Coronary artery (tissue), 2 donors: Measurements from ENCODE around the gene GLB1L3.

Experiments used
- DNase-seq: peaks from one replicate; pipeline ENCODE4 v3.0.0-alpha.2; 2017; ENCODE audit warnings: low spot score
- H3K27ac ChIP-seq, 2 donors: fragments of 200-600 bp; sonication (generic); one replicate each; pipeline ENCODE4 v1.5.1; 2016 to 2019
- H3K4me3 ChIP-seq: fragments of 200-600 bp; sonication (generic); 2 replicates; pipeline ENCODE4 v1.5.1; 2016; ENCODE audit warnings: mild to moderate bottlenecking, moderate library complexity
- CTCF ChIP-seq: fragments of 200-600 bp; sonication (generic); IDR thresholded peaks from one replicate; pipeline ENCODE4 v1.5.1; 2019; ENCODE audit warnings: antibody characterized with exemption

GLB1L3 gene

GRCh38 chr11:134267461-134267860 lies 8.7 kb upstream of the GLB1L3 start:
- TF ChIP-seq CTCF: no peak
- no peak overlapping the region for H3K4me3 ChIP-seq
- DNase-seq: no peak
- no peak overlapping the region for H3K27ac ChIP-seq

- no peak overlapping the region for H3K27ac ChIP-seq
- H3K4me3 ChIP-seq: no peak overlapping the region
- TF ChIP-seq CTCF: no peak
- no peak for DNase-seq
These were observed 8.2 kb upstream of the GLB1L3 start for GRCh38 chr11:134267966-134268365.

- H3K27ac ChIP-seq: no peak overlapping the region
- DNase-seq: no peak
- no peak overlapping the region for H3K4me3 ChIP-seq
- TF ChIP-seq CTCF: no peak
These were observed 5.9 kb upstream of the GLB1L3 start for GRCh38 chr11:134270250-134270714.

- no peak for TF ChIP-seq CTCF
- H3K4me3 ChIP-seq: no peak overlapping the region
- no peak overlapping the region for H3K27ac ChIP-seq
- peak; percentile 3 for DNase-seq
These were observed 4.2 kb upstream of the GLB1L3 start for GRCh38 chr11:134271978-134272377.

- TF ChIP-seq CTCF: no peak
- peak; percentile 58 for DNase-seq
- H3K4me3 ChIP-seq: no peak overlapping the region
- no peak overlapping the region for H3K27ac ChIP-seq
These were observed 3.5 kb upstream of the GLB1L3 start for GRCh38 chr11:134272381-134273316.

GRCh38 chr11:134273317-134273712 lies 2.9 kb upstream of the GLB1L3 start:
- Histone ChIP-seq H3K4me3 (no peak overlapping the region), H3K27ac (no peak overlapping the region)
- no peak for TF ChIP-seq CTCF
- no peak for DNase-seq

GRCh38 chr11:134275188-134275533 lies 1.0 kb upstream of the GLB1L3 start:
- Histone ChIP-seq H3K27ac (no peak overlapping the region), H3K4me3 (no peak overlapping the region)
- TF ChIP-seq CTCF: no peak
- DNase-seq: no peak
